Measurements from ENCODE around the gene F2.
"Not testable (repeated sequence)": the region's sequence is repeated elsewhere in the genome, so short reads cannot be mapped to it uniquely, and the experiment has no call there.

- not testable (repeated sequence) for TF ChIP-seq CTCF, POLR2A (IDR thresholded peaks at IDR 0.05)
Observed at GRCh38 chr11:46717825-46718154, 1.2 kb upstream of the F2 start.

Measured in prostate gland (tissue), 2 donors.